GM18519 (cell line): Measurements from ENCODE around the gene FGF13.

Experiments used
- ATAC-seq: cut with Tn5 transposase; IDR thresholded peaks from one replicate; pipeline ENCODE4 v1.9.1; 2021; ENCODE audit warnings: mild to moderate bottlenecking, moderate library complexity; ENCODE audit not compliant: unreplicated experiment, low FRiP score

Gene FGF13

GRCh38 chrX:138711399-138712347, at the start of gene FGF13:
Gene FGF13 (minus strand): TSS chrX:138711717. CDS start chrX:138711003, 714 bp downstream.
- ATAC-seq: peak; percentile 72

GRCh38 chrX:138759217-138759943, 47.9 kb upstream of the FGF13 start:
- no peak for ATAC-seq

GRCh38 chrX:138756234-138756633, 44.7 kb upstream of the FGF13 start:
- ATAC-seq: no peak

- no peak for ATAC-seq
Measured at GRCh38 chrX:138754861-138755260, 43.3 kb upstream of the FGF13 start.

GRCh38 chrX:138748480-138748879, 37.0 kb upstream of the FGF13 start:
- no peak for ATAC-seq

- peak; percentile 64 for ATAC-seq
Measured at GRCh38 chrX:138745196-138745595, 33.7 kb upstream of the FGF13 start.

- ATAC-seq: no peak
Measured at GRCh38 chrX:138742217-138742616, 30.7 kb upstream of the FGF13 start.

GRCh38 chrX:138740341-138740740, 28.8 kb upstream of the FGF13 start:
- ATAC-seq: no peak

GRCh38 chrX:138723301-138723700, 11.8 kb upstream of the FGF13 start:
- no peak for ATAC-seq

- no peak for ATAC-seq
Measured at GRCh38 chrX:138719396-138719795, 7.9 kb upstream of the FGF13 start.

- no peak for ATAC-seq
Measured at GRCh38 chrX:138718941-138719340, 7.4 kb upstream of the FGF13 start.

- no peak for ATAC-seq
Measured at GRCh38 chrX:138710866-138711341, 613 bp downstream of the FGF13 start.

- ATAC-seq: no peak
Measured at GRCh38 chrX:138709886-138710791, 1.4 kb downstream of the FGF13 start.

- ATAC-seq: no peak
Measured at GRCh38 chrX:138708268-138708667, 3.2 kb downstream of the FGF13 start.

GRCh38 chrX:138704596-138704995, 6.9 kb downstream of the FGF13 start:
- ATAC-seq: no peak

- ATAC-seq: no peak
Measured at GRCh38 chrX:138704101-138704500, 7.4 kb downstream of the FGF13 start.

- ATAC-seq: no peak
Measured at GRCh38 chrX:138692591-138692990, 18.9 kb downstream of the FGF13 start.

- no peak for ATAC-seq
Measured at GRCh38 chrX:138691186-138691585, 20.3 kb downstream of the FGF13 start.

GRCh38 chrX:138690591-138690990, 20.9 kb downstream of the FGF13 start:
- ATAC-seq: no peak

- no peak for ATAC-seq
Measured at GRCh38 chrX:138683600-138683999, 27.9 kb downstream of the FGF13 start.
